ENCODE measurements around the gene C8B.

The C8B gene

DNA sequence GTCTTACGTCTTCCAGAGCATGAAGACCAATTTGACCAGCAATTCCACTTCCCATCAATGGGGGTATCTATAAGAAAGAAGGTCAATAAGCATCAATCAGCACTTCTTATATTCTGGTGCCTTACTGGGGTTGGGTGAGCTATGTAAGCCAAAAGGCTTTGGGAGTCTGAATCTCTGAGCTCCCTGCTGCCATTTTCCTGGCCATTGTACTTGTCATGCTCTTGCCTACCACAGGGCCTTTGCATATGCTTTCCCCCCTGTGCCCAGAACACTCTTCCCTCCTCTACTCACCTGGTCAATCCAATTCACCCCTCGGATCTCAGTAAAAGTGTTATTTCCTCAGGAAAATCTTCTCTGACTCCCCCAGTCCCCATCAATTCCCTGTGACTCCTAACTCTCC is 36.3 kb downstream of the C8B start:
- DNase-seq (ENCODE audit: low read depth) = no peak
- no peak overlapping the region for H3K4me3 ChIP-seq (ENCODE audit: low read length)
- no peaks in the 10 kb centered on the region for H3K27me3 ChIP-seq (replicated peaks; ENCODE audit: control insufficient read depth, insufficient read depth, low read length)
- H3K4me1 ChIP-seq (ENCODE audit: control insufficient read depth, insufficient read depth, low read length) = peaks cover 21% of the 10 kb centered on the region
- H3K9me3 ChIP-seq (ENCODE audit: control insufficient read depth, low read length) = peaks cover 5% of the 10 kb centered on the region
- H3K36me3 ChIP-seq (ENCODE audit: control insufficient read depth, insufficient read depth, low read length, severe bottlenecking) = no peaks in the 10 kb centered on the region
- no peak overlapping the region for H3K9ac ChIP-seq (ENCODE audit: low read length)

DNA sequence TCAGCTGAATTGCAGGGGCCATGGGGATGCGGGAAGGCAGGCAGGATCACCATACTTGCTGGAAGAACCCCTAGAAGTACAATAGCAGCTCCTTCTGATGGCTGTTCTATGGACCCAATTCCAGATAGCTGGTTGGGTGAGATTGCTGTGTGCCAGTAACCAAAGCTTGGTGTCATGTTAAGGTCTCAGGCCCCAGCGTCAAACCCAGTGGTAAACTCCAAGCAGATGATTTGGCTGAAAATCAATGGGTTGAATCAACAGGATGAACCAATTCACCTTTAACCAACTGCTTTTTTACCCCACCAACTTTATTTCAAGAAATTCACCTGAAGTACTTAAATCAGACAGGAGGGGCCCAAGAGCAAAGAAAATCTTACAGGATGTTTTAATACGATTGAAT is 37.8 kb downstream of the C8B start:
- H3K9me3 ChIP-seq (ENCODE audit: control insufficient read depth, low read length) = peaks cover 5% of the 10 kb centered on the region
- H3K27me3 ChIP-seq (replicated peaks; ENCODE audit: control insufficient read depth, insufficient read depth, low read length) = no peaks in the 10 kb centered on the region
- H3K4me1 ChIP-seq (ENCODE audit: control insufficient read depth, insufficient read depth, low read length) = peaks cover 6% of the 10 kb centered on the region
- H3K9ac ChIP-seq (ENCODE audit: low read length) = no peak overlapping the region
- H3K36me3 ChIP-seq (ENCODE audit: control insufficient read depth, insufficient read depth, low read length, severe bottlenecking) = no peaks in the 10 kb centered on the region
- H3K4me3 ChIP-seq (ENCODE audit: low read length) = no peak overlapping the region
- DNase-seq (ENCODE audit: low read depth) = no peak

DNA sequence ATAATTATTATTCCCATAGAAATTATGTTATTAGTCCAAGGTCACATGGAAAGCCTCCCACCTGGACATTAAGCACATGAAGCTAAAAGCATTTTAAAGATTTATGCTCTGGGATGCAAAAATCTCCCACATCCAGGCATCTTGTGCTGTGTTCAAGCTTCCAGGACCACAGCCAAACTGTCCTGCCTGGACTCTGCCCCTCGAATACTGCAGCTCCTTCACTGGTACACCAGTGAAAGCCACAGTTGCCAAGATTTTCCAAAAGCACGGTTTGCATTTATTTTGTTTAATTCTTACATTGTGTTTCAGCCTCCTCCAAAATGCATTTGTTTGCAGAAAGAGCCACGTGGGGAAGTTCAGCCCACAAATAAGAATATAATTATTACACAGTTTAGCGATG is 38.6 kb downstream of the C8B start:
- Histone ChIP-seq H3K9ac (ENCODE audit: low read length) (no peak overlapping the region), H3K27me3 (replicated peaks; ENCODE audit: control insufficient read depth, insufficient read depth, low read length) (no peaks in the 10 kb centered on the region), H3K9me3 (ENCODE audit: control insufficient read depth, low read length) (peaks cover 5% of the 10 kb centered on the region), H3K4me1 (ENCODE audit: control insufficient read depth, insufficient read depth, low read length) (peaks cover 5% of the 10 kb centered on the region), H3K36me3 (ENCODE audit: control insufficient read depth, insufficient read depth, low read length, severe bottlenecking) (no peaks in the 10 kb centered on the region), H3K4me3 (ENCODE audit: low read length) (no peak overlapping the region)
- no peak for DNase-seq (ENCODE audit: low read depth)

DNA sequence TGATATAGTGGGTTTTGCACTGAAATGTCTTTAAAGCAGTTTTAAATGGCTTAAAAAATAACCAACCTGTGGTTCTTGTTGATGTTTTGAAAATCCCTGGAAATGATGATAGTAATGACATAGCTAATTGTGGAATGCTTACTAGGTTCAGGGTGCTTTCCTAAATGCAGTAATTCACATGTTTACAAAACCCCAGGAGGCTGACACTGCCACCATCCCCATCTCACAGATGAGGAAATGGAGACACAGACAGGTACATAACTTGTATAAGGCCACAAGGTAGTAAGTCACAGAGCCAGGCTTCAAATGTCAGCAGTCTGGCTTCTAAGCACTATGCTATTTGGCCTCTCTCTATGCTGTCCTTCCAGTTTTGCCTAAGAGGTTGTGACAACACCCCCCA is 40.6 kb downstream of the C8B start:
- Histone ChIP-seq H3K4me1 (ENCODE audit: control insufficient read depth, insufficient read depth, low read length) (peaks cover 18% of the 10 kb centered on the region), H3K4me3 (ENCODE audit: low read length) (no peak overlapping the region), H3K27me3 (replicated peaks; ENCODE audit: control insufficient read depth, insufficient read depth, low read length) (no peaks in the 10 kb centered on the region), H3K9ac (ENCODE audit: low read length) (no peak overlapping the region), H3K9me3 (ENCODE audit: control insufficient read depth, low read length) (peaks cover 5% of the 10 kb centered on the region), H3K36me3 (ENCODE audit: control insufficient read depth, insufficient read depth, low read length, severe bottlenecking) (no peaks in the 10 kb centered on the region)
- DNase-seq (ENCODE audit: low read depth) = no peak

DNA sequence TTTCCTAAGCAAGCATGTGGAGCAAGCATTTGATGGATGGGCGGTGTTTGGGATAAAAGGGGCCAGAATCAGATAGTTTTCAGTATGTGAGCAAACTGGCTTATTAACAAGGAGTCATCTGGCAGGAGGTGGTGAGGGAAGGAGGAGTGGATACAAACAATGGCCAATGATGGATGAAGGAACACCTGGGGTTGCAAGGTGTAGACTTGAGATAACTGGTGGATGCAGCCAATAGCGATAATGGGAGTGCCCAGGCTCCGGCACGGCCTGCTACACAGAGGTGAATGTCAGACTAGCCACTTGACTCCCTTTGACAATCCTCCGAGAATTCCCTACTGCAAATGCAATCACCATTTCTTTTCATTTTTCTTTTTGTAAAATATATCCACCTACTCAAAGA is 41.7 kb downstream of the C8B start:
- no peaks in the 10 kb centered on the region for H3K27me3 ChIP-seq (replicated peaks; ENCODE audit: control insufficient read depth, insufficient read depth, low read length)
- peaks cover 5% of the 10 kb centered on the region for H3K9me3 ChIP-seq (ENCODE audit: control insufficient read depth, low read length)
- no peak for DNase-seq (ENCODE audit: low read depth)
- H3K4me1 ChIP-seq (ENCODE audit: control insufficient read depth, insufficient read depth, low read length) = peaks cover 23% of the 10 kb centered on the region
- no peak overlapping the region for H3K9ac ChIP-seq (ENCODE audit: low read length)
- H3K36me3 ChIP-seq (ENCODE audit: control insufficient read depth, insufficient read depth, low read length, severe bottlenecking) = no peaks in the 10 kb centered on the region
- no peak overlapping the region for H3K4me3 ChIP-seq (ENCODE audit: low read length)

DNA sequence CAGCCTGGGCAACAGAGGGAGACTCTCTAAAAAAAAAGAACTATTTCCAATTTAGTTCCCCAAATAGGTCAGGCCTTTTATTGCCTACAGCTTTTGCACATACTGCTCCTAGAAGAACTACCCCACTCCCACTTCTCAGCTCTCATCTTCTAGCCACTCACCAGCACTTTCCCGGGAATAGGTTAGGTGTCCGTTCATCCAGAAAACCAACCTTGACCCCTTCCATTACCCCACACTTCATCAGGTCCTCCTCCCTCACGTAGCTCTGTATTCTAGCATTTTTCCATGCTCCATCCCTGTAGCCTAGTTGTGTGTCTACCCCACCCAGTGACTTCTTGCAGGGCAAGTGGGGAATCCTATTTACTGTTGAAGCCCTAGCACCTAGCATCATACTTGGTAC is 42.6 kb downstream of the C8B start:
- peaks cover 23% of the 10 kb centered on the region for H3K4me1 ChIP-seq (ENCODE audit: control insufficient read depth, insufficient read depth, low read length)
- no peak overlapping the region for H3K9ac ChIP-seq (ENCODE audit: low read length)
- no peaks in the 10 kb centered on the region for H3K9me3 ChIP-seq (ENCODE audit: control insufficient read depth, low read length)
- H3K36me3 ChIP-seq (ENCODE audit: control insufficient read depth, insufficient read depth, low read length, severe bottlenecking) = no peaks in the 10 kb centered on the region
- H3K4me3 ChIP-seq (ENCODE audit: low read length) = no peak overlapping the region
- H3K27me3 ChIP-seq (replicated peaks; ENCODE audit: control insufficient read depth, insufficient read depth, low read length) = no peaks in the 10 kb centered on the region
- DNase-seq (ENCODE audit: low read depth) = no peak

DNA sequence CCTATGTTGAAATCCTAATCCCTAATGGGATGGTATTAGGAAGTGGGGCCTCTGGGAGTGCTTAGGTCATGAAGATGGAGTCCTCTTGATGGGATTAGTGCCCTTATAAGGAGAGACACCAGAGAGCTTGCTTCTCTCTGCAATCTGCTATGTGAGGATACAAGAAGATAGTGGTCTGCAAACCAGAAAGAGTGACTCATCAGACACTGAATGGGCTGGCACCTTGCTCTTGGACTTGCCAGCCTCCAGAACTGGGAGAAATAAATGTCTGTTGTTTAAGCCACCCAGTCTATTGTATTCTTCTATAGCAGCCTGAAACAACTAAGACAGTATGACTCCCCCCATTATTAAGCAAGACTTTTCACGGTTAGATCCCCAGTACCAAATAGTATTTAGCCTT is 43.3 kb downstream of the C8B start:
- Histone ChIP-seq H3K9me3 (ENCODE audit: control insufficient read depth, low read length) (no peaks in the 10 kb centered on the region), H3K27me3 (replicated peaks; ENCODE audit: control insufficient read depth, insufficient read depth, low read length) (no peaks in the 10 kb centered on the region), H3K4me1 (ENCODE audit: control insufficient read depth, insufficient read depth, low read length) (peaks cover 23% of the 10 kb centered on the region), H3K9ac (ENCODE audit: low read length) (no peak overlapping the region), H3K36me3 (ENCODE audit: control insufficient read depth, insufficient read depth, low read length, severe bottlenecking) (no peaks in the 10 kb centered on the region), H3K4me3 (ENCODE audit: low read length) (no peak overlapping the region)
- no peak for DNase-seq (ENCODE audit: low read depth)

DNA sequence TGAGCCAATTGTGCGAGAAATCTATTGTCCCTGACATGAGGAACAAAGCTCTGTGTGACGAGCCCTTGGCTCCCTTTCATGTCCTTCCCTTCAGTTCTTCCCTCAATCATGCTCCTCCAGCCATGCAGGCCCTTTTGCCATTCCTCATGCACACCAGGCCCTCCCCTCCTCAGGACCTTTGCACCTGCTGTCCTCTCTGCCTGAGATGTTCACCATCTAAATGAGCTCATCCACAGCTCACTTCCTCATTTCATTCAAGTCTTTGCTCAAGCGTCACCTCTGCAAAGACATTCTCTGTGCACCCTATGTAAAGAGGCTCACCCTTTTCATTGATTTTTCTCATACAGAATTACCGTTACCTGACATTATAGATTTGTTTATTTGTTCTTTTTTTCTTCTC is 43.7 kb downstream of the C8B start:
- Histone ChIP-seq H3K36me3 (ENCODE audit: control insufficient read depth, insufficient read depth, low read length, severe bottlenecking) (no peaks in the 10 kb centered on the region), H3K9ac (ENCODE audit: low read length) (no peak overlapping the region), H3K27me3 (replicated peaks; ENCODE audit: control insufficient read depth, insufficient read depth, low read length) (no peaks in the 10 kb centered on the region), H3K4me3 (ENCODE audit: low read length) (no peak overlapping the region), H3K9me3 (ENCODE audit: control insufficient read depth, low read length) (no peaks in the 10 kb centered on the region), H3K4me1 (ENCODE audit: control insufficient read depth, insufficient read depth, low read length) (peaks cover 23% of the 10 kb centered on the region)
- no peak for DNase-seq (ENCODE audit: low read depth)

DNA sequence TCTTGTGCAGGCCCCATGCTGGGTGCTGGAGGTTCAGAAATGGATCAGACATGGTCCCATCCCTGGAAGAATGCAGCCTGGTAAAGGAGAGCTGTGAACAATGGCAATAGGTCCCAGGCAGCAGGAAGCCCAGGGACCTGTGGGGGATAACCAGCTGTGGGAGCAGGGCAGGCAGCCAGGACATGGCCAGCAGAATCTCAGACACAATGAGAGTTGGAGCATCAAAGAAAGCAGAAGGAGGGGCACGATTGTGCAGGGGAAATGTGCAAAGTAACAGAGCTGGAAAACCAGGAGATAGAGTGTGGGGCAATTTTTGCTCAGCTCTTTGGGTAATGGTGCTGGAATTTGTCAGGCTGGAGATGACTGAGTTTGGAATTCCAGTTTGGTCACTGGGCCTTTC is 44.3 kb downstream of the C8B start:
- no peak overlapping the region for H3K4me3 ChIP-seq (ENCODE audit: low read length)
- no peak for DNase-seq (ENCODE audit: low read depth)
- H3K36me3 ChIP-seq (ENCODE audit: control insufficient read depth, insufficient read depth, low read length, severe bottlenecking) = no peaks in the 10 kb centered on the region
- no peaks in the 10 kb centered on the region for H3K9me3 ChIP-seq (ENCODE audit: control insufficient read depth, low read length)
- peaks cover 23% of the 10 kb centered on the region for H3K4me1 ChIP-seq (ENCODE audit: control insufficient read depth, insufficient read depth, low read length)
- H3K27me3 ChIP-seq (replicated peaks; ENCODE audit: control insufficient read depth, insufficient read depth, low read length) = no peaks in the 10 kb centered on the region
- no peak overlapping the region for H3K9ac ChIP-seq (ENCODE audit: low read length)

DNA sequence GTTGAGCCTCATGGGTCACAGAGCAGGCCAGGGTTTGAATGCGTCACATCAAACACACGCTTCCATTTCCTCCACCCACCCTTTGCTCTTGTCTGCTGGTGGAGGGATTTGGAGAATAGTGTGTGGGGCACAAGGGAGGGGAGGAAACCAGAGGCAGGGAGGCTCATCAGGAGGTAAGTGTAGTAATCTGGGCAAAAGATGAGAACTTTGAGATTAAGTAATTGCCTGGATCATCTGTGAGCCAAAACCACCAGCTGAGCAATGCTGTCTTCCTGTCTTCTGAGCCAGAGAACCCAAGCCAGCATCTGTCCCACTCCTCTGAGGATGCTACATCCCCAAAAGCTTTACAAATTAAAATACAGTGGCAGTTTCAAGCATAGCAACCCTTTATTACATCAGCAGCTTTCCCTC is 45.2 kb downstream of the C8B start:
- Histone ChIP-seq H3K27me3 (replicated peaks; ENCODE audit: control insufficient read depth, insufficient read depth, low read length) (no peaks in the 10 kb centered on the region), H3K9ac (ENCODE audit: low read length) (no peak overlapping the region), H3K9me3 (ENCODE audit: control insufficient read depth, low read length) (no peaks in the 10 kb centered on the region), H3K36me3 (ENCODE audit: control insufficient read depth, insufficient read depth, low read length, severe bottlenecking) (no peaks in the 10 kb centered on the region), H3K4me3 (ENCODE audit: low read length) (no peak overlapping the region), H3K4me1 (ENCODE audit: control insufficient read depth, insufficient read depth, low read length) (peaks cover 23% of the 10 kb centered on the region)
- no peak for DNase-seq (ENCODE audit: low read depth)

DNA sequence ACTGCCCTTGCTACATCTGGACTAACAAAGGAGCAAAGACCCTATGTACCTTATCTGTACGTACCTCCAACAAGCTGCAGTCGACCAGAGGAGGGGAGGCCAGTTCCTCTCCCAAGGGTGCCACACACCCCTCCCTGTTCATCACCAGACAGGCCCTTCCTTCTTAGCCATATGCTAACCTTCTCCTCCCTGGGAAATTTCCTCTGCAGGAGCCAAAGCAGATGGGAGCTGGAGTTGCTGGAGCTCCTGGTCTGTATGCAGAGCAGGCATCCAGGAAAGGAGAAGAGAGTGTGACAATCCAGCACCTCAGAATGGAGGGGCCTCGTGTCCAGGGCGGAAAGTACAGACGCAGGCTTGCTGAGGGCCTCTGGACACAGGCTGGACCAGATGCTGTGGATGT is 48.5 kb downstream of the C8B start:
- Histone ChIP-seq H3K9me3 (ENCODE audit: control insufficient read depth, low read length) (no peaks in the 10 kb centered on the region), H3K9ac (ENCODE audit: low read length) (no peak overlapping the region), H3K4me3 (ENCODE audit: low read length) (no peak overlapping the region), H3K4me1 (ENCODE audit: control insufficient read depth, insufficient read depth, low read length) (peaks cover 23% of the 10 kb centered on the region), H3K36me3 (ENCODE audit: control insufficient read depth, insufficient read depth, low read length, severe bottlenecking) (no peaks in the 10 kb centered on the region), H3K27me3 (replicated peaks; ENCODE audit: control insufficient read depth, insufficient read depth, low read length) (no peaks in the 10 kb centered on the region)
- DNase-seq (ENCODE audit: low read depth) = no peak

DNA sequence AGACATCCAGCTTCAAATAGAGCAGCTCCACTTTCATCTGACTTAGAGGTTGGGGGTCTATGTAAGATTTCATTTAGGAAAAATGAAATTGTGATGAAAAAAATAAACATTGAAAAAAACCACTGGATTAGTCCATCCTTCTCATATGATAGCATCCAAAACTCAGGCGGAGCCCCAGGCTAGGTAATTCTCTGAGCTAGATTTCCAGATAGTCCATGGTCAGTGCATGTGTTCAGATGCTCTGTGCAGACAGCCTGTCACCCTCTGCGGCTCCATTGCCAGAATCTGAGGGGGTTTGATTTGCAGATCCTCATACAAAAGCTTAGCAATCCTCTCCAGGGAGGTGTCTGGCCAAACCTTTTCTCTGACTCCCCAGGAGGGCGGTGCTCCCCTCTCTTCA is 49.2 kb downstream of the C8B start:
- Histone ChIP-seq H3K9ac (ENCODE audit: low read length) (no peak overlapping the region), H3K9me3 (ENCODE audit: control insufficient read depth, low read length) (no peaks in the 10 kb centered on the region), H3K4me3 (ENCODE audit: low read length) (no peak overlapping the region), H3K4me1 (ENCODE audit: control insufficient read depth, insufficient read depth, low read length) (peaks cover 23% of the 10 kb centered on the region), H3K36me3 (ENCODE audit: control insufficient read depth, insufficient read depth, low read length, severe bottlenecking) (no peaks in the 10 kb centered on the region), H3K27me3 (replicated peaks; ENCODE audit: control insufficient read depth, insufficient read depth, low read length) (no peaks in the 10 kb centered on the region)
- no peak for DNase-seq (ENCODE audit: low read depth)
